GM12874 (cell line): ENCODE measurements around the gene SEC14L1.
A peak's percentile ranks its signal among the peaks of the same experiment; 100 is the strongest.

Source experiments
- CTCF ChIP-seq: IDR thresholded peaks from 2 replicates; pipeline ENCODE4 v1.5.1; 2011; ENCODE audit warnings: low read depth, mild to moderate bottlenecking, control low read depth, low read length, moderate library complexity; ENCODE audit not compliant: insufficient read depth

The SEC14L1 gene

GRCh38 chr17:77212081-77212832 lies 71.5 kb downstream of the SEC14L1 start:
- TF ChIP-seq CTCF, result no peak

- no peak for TF ChIP-seq CTCF
These were observed 72.3 kb downstream of the SEC14L1 start for GRCh38 chr17:77212833-77213777.

- no peak for TF ChIP-seq CTCF
These were observed 73.0 kb downstream of the SEC14L1 start for GRCh38 chr17:77213778-77214132.

DNA sequence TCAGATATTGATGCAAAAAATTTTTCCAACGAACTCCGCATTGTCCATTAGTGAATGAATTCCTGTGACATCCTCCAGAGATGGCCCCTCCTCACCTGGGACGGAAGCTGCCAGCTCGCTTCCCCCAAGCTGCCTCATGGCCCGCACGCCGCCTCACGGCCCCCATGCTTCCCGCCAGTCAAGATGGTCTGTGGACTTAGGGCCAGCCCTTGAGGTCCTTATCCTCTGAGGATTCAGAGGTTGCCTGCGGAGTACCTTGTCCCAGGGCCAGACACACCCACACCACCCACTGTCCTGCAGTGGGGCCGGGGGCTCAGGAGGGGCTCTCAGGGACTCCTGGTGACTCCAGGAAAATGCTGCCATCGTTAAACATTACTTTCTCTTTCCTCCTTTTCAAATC lies 73.6 kb downstream of the SEC14L1 start:
- TF ChIP-seq CTCF, result no peak

DNA sequence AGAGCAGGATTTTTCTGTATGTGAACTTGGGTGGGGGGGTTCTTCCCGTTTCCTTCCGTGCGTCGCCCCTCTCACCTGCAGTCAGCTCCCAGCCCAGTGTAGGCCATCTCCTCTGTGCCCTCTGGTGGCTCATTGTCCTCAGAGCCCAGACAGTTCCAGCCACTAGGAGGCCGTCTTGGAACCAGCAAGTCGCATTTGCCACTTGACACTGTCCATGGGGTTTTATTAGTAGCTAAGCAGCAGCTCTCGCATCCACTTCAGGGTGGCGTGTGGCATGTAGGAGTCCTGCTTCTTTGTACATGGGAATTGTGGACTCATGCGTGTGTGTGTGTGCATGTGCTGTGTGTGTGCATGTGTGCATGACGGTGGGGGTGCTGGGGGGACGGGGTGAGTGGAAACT lies 74.0 kb downstream of the SEC14L1 start:
- peak; percentile 68 for TF ChIP-seq CTCF

DNA sequence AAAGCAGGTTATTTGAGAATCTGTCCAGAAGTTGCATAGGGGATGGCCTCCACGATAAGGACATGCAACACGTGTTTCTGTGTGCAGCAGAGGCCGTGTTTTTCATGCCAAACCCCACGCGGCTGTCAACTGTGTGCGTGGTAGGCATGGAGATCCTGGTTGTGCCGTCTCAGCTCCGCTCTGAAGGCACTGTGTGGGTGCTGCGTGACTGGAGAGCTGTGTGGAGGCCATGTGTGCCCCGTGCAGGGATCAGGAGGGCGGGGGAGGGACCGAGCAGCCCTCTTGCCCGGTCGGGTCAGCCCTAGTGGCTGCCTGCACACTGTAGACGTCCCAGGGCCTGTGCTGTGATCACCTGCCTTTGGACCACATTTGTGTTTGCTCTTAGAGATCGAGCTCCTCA lies 74.5 kb downstream of the SEC14L1 start:
- no peak for TF ChIP-seq CTCF

- no peak for TF ChIP-seq CTCF
These were observed 75.7 kb downstream of the SEC14L1 start for GRCh38 chr17:77216486-77216885.
